ENCODE measurements around the gene CD86. TPM values are rescaled to one million over a fixed set of nuclear protein-coding genes. Genes with fewer than 3 reads are reported as not detected.

Gene CD86
- total and polyA plus RNA-seq, 9 of the 15 experiments (the other 6 are each of a cell fraction or from before 2014, with no cell fraction given), result 0.16 TPM; not detected in 8

DNA sequence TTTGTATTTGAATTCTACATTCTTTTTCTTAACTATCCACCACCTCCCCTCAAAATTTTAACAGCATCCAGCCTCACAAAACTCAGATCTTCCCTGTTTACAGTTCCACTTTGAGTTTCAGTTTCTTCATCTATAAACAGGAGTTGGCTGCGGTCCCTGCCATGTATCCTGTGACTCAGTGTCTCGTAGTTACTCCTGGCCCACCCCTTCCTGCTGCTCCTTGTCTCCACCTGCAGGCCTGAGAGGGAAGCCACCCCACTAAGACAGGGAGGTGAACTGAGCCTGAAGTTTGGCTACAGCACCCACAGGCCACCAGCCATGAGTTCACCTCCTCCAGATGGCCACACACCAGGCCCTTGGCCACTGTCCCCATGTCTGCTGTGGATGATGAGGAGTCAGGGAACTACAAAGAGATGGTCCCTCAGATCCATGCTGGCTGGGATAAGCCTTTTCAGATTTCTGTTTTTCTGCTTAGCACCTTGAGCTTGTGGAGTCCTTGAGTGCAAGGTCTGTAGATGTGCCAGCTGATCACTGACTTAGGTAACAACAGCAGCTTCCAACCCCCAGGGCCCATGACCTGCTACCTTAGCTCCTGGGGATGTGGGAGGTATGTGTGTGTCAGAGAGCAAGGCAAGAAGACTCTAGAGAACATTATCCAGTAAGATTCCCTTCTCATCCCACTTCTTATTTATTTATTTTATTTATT is 37.5 kb downstream of the CD86 start (continued):
- TF ChIP-seq, protein P1, sequence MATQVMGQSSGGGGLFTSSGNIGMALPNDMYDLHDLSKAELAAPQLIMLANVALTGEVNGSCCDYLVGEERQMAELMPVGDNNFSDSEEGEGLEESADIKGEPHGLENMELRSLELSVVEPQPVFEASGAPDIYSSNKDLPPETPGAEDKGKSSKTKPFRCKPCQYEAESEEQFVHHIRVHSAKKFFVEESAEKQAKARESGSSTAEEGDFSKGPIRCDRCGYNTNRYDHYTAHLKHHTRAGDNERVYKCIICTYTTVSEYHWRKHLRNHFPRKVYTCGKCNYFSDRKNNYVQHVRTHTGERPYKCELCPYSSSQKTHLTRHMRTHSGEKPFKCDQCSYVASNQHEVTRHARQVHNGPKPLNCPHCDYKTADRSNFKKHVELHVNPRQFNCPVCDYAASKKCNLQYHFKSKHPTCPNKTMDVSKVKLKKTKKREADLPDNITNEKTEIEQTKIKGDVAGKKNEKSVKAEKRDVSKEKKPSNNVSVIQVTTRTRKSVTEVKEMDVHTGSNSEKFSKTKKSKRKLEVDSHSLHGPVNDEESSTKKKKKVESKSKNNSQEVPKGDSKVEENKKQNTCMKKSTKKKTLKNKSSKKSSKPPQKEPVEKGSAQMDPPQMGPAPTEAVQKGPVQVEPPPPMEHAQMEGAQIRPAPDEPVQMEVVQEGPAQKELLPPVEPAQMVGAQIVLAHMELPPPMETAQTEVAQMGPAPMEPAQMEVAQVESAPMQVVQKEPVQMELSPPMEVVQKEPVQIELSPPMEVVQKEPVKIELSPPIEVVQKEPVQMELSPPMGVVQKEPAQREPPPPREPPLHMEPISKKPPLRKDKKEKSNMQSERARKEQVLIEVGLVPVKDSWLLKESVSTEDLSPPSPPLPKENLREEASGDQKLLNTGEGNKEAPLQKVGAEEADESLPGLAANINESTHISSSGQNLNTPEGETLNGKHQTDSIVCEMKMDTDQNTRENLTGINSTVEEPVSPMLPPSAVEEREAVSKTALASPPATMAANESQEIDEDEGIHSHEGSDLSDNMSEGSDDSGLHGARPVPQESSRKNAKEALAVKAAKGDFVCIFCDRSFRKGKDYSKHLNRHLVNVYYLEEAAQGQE (IDR thresholded peaks at IDR 0.05; ENCODE audit: borderline replicate concordance), result peak; percentile 11; the same call in 1 of the 2 replicates
- TF ChIP-seq, protein P1 (CRISPR knock-in tag; IDR thresholded peaks at IDR 0.05; ENCODE audit: low read depth), result no peak
- TF ChIP-seq, protein P2, sequence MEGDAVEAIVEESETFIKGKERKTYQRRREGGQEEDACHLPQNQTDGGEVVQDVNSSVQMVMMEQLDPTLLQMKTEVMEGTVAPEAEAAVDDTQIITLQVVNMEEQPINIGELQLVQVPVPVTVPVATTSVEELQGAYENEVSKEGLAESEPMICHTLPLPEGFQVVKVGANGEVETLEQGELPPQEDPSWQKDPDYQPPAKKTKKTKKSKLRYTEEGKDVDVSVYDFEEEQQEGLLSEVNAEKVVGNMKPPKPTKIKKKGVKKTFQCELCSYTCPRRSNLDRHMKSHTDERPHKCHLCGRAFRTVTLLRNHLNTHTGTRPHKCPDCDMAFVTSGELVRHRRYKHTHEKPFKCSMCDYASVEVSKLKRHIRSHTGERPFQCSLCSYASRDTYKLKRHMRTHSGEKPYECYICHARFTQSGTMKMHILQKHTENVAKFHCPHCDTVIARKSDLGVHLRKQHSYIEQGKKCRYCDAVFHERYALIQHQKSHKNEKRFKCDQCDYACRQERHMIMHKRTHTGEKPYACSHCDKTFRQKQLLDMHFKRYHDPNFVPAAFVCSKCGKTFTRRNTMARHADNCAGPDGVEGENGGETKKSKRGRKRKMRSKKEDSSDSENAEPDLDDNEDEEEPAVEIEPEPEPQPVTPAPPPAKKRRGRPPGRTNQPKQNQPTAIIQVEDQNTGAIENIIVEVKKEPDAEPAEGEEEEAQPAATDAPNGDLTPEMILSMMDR (IDR thresholded peaks at IDR 0.05 in 2 of 3, conservative IDR thresholded peaks at IDR 0.05 in 1 of 3; ENCODE audit: insufficient read depth in 2 of 3, low read depth in 1 of 3, low read length in 3 of 3), result peak; percentile 49 to 61 (median 54)
